ENCODE data around the gene ASCL5.

DNA sequence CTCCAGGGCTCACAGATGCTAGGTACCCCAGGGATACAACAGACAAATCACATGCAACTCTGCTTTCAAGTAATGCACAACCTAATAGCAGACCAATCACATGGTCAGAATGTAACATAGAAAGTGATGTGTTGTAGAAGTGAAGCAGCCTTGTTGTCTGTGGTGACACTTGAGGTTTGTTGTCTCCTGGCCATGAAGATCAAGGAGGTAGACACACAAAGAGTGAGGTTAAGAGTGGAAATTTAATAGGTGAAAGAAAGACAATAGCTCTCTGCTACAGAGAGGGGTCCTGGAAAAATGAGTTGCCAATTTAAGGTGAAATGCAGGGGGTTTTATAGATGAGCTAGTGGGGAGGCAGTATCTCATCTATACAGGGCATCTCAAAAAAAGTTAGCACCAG is 29.8 kb upstream of the ASCL5 start:
- no peak for TF ChIP-seq ZMAT3 (CRISPR knock-in tag; conservative IDR thresholded peaks at IDR 0.05)
- no peak for TF ChIP-seq ZNF652 (CRISPR knock-in tag; IDR thresholded peaks at IDR 0.05; ENCODE audit: borderline replicate concordance, low read depth)
